Ammon's horn (tissue), 1 donor: ENCODE measurements around the gene TSC2.
A peak's percentile ranks its signal among the peaks of the same experiment; 100 is the strongest.
"Not testable (repeated sequence)": the region's sequence is repeated elsewhere in the genome, so short reads cannot be mapped to it uniquely, and the experiment has no call there.

Experiments used
- DNase-seq: peaks from one replicate; pipeline ENCODE4 v3.0.0-alpha.2; 2016; ENCODE audit warnings: low spot score

Gene TSC2

GRCh38 chr16:2009791-2010510 is 37.8 kb upstream of the TSC2 start, which contains the start of gene ZNF598:
ZNF598 (minus strand) TSS chr16:2009821.
- DNase-seq = peak; percentile 82

- not testable (repeated sequence) for DNase-seq
Observed at GRCh38 chr16:2011726-2012125, 36.1 kb upstream of the TSC2 start.

DNA sequence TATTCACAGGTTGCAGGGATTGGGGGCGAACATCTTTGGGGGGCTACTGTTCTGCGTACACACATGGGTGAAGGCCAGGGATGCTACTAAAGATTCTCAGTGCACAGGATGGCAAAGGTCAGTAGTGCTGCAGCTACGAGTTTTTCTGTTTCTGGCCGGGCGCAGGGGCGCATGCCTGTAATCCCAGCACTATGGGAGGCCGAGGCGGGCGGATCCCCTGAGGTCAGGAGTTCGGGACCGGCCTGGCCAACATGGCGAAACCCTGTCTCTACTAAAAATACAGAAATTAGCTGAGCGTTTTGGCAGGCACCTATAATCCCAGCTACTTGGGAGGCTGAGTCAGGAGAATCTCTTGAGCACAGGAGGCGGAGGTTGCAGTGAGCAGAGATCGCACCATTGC is 34.3 kb upstream of the TSC2 start:
- DNase-seq = no peak

GRCh38 chr16:2015117-2015946 is 32.5 kb upstream of the TSC2 start:
- no peak for DNase-seq

- DNase-seq = no peak
Observed at GRCh38 chr16:2015947-2016208, 31.9 kb upstream of the TSC2 start.

DNA sequence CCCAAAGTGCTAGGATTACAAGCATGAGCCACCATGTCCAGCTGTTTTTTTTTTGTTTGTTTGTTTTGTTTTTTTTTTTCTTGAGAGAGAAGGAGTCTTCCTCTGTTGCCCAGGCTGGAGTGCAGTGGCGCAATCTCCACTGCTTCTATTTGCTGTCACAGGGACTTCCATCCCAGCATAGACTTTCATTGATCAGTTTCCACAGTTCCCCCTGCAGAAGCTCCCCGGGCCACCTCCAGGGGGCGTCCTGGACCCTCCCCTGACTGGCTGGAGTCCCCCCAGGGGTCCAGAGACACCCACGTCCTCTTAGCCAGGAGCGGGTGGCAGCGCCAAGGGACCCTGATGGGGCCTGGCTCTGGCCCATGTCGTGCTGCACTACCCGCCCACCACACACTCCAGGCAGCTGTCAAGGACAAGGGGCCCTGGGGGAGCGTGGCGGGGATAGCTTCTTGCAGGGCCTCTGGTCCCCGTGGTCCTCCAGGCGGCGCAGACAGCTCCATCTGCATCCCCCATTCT is 31.3 kb upstream of the TSC2 start:
- no peak for DNase-seq

- DNase-seq = no peak
Observed at GRCh38 chr16:2019518-2019920, 28.3 kb upstream of the TSC2 start, which contains the start of gene NPW. NPW (plus strand) TSS chr16:2019785.

GRCh38 chr16:2019921-2020831 is 27.6 kb upstream of the TSC2 start:
- DNase-seq = no peak

DNA sequence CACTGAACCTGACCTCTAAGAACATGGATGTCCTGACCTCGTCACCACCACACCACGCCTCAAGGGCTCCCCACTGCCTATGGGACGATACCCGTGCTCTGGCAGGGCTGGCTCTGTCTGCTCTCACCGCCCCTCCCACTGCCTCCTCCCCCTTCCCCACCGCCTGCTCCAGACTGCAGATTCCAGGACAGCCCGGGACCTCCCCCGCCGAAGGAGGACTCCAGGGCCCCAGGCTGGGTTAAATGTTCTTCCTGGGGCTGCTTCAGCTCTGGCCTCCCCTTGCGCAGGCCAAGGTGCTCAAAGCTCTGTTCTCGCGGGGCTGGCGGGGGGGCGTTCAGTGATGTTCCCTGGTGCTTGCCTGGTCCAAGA is 25.1 kb upstream of the TSC2 start:
- no peak for DNase-seq

DNA sequence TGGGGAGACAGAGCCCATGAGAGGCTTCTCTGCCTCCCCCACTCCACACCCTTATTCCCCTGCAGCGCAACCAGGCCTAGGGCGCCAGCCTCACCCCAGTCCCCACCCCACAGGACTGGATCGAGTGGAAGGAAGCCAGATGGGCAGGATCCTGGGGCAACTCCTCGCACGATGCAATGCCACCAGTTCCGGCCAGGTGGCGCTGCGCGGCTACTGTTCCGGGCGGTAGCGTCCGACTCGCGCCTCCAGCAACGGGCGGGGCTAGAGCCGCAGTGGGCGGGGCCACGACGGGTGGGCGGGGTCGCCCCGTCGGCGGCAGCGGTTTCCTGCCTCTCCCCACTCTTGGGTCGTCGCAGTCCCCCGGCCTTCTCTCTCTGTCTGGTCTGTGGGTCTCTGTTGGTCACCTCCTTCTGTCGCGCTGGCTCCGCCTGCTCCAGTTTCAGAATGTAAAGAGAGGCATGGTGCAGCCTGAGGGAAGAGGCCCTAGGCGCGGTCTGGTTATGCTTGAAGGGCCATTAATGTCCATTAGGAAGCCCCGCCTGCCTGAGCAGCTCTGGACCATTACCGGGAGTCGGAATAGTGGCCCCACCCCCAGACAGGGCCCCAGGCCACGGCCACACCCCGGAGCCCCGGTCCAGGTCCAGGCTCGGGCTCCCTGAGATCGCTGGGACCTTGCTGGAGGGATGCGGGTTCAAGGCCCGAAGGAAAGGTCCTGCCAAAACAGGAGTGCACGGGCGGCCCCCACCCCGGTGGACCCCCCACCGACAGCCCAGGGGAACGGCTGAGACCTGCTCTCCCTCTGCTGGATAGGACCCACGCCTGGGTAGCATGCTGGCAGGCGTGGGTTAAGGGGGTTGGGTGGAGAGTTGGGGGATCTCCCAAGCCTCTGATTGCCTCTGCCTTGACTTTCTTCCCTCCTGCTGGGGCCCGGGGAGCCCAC is 24.4 kb upstream of the TSC2 start:
- DNase-seq = peak; percentile 95

DNA sequence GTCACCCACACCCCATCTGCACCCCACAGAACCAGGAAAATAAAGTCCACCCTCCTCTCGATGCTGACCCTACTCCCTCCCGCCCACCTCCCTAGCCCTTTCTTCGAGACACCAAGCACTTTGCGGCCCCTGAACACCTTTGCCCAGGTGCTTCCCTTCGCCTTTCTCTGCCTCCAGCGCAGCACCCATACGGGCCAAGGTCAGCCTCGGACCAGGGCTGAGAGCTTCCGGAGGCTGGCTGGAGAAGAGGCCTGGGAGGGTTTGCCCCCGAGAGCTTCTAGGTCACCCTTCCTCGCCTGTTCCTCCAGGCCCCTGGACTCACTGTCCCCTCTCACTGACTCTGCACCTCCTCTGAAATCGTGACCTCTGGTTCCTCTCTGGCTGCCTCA is 23.8 kb upstream of the TSC2 start:
- DNase-seq = no peak

GRCh38 chr16:2025251-2025650 is 22.5 kb upstream of the TSC2 start:
- DNase-seq = no peak

- no peak for DNase-seq
Observed at GRCh38 chr16:2025878-2026460, 21.8 kb upstream of the TSC2 start.

GRCh38 chr16:2026461-2027023 is 21.2 kb upstream of the TSC2 start, which contains the start of gene NHERF2:
NHERF2 (plus strand) TSS chr16:2026902; CDS start chr16:2027006, 104 bp downstream.
- no peak for DNase-seq

DNA sequence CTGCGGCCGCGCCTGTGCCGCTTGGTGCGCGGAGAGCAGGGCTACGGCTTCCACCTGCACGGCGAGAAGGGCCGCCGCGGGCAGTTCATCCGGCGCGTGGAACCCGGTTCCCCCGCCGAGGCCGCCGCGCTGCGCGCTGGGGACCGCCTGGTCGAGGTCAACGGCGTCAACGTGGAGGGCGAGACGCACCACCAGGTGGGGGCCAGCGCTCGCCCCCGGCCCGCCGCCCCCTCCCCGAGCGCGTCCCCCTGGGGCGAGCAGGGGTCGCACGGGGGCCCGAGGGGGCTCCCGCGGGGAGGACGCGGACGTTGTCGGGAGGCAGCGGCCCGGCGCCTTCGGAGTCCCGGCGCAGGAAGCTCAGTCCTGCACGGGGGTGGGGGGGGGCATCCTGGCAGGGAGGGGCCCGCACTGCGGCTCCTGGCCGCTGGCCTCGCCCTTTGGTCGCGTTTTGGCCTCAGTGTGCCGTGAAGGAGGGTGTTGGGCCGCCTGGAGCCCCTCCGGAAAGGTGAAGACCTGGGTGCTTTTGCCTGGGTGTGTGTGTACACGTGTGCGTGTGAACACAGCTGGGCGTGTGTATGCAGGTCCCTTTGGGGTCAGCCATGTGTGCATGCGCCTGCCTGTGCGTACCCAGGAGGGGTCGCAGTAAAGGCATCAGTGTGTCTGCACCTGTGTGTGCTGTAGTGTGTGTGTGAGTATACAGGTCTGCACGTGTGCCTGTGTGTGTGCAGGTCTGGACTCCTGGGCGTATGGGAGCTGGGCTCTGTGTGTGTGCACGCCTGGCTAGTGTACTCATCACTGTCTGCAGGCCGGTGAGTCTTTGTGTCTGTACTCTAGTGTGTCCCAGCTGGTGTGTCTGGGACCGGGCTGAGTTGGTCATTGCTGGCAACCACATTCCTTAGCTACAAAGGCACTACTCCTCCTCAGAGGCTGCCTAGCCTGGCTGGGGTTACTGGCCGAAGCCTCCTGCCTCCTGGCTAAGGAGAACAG is 20.5 kb upstream of the TSC2 start:
- no peak for DNase-seq

DNA sequence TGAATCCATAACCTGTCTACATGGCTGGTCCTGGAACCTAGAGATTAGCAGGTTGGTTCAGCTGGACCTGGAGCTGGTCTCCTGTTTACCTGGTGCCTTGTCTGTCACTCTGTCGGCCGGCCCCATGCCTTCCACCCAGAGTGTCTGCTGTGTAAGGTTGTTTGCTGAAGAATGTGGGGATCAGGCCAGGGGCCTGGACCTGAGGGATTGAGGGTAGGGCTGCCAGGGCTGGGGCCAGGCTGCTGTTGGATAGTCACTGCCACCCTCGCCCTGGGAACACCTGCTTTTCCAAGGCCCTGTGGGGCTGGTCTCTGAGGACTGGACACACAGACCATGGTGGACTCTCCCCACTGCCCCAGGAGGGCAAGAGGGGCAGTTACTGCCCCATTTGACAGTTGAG is 19.6 kb upstream of the TSC2 start:
- no peak for DNase-seq

GRCh38 chr16:2028620-2029220 is 19.1 kb upstream of the TSC2 start:
- DNase-seq = no peak

DNA sequence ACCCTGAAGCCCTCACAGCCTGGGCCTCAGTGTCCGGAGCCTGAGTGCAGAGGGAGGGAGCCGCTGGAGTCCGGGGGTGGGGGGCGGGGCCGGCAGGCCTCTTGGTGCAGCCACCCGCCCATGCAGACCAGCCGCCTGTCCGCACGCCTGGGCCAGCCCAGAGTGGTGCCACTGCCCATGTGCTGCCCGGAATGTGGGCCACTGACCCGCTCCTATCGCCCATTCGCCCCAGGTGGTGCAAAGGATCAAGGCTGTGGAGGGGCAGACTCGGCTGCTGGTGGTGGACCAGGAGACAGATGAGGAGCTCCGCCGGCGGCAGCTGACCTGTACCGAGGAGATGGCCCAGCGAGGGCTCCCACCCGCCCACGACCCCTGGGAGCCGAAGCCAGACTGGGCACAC is 18.4 kb upstream of the TSC2 start:
- no peak for DNase-seq

DNA sequence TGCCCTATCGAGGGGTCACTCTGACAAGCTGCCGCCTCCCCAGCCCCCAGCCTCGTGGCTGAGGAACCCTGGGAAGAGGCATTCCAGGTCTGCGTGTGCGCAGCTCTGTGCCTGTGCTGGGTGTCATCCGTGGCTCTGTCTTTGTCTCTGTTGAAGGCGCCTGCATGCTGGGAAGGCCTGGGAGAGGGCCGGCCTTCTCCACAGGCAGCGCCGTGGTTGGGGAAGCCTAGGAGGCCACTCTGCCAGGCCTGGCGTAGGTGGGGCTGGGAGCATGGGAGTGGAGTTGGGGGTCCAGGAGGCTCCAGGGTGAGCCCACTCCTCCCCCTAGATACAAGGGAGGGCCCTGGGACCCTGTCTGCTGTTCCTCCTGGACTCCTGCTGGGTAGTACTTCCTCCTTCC is 17.7 kb upstream of the TSC2 start:
- no peak for DNase-seq
